Heart right ventricle (tissue), 16 donors: ENCODE results near the gene PCDH17. TPM values are rescaled to one million over a fixed set of nuclear protein-coding genes. Genes with fewer than 3 reads are reported as not detected.
A peak's percentile ranks its signal among the peaks of the same experiment; 100 is the strongest.

ENCODE experiments used
- ATAC-seq, 8 donors: fragments of 200-7000 bp; cut with Tn5 transposase; one replicate each; pipeline ENCODE4 v1.9.1; 2020; ENCODE audit warnings: mild to moderate bottlenecking in 8 of 8, moderate library complexity in 8 of 8, moderate number of reproducible peaks in 1 of 8
- DNase-seq, 2 donors: peaks; one replicate each; pipeline ENCODE4 v3.0.0-alpha.2; 2020
- H3K27ac ChIP-seq, 10 donors: fragments of 200-600 bp; sonication (generic) in 2 of 10; one replicate each; pipeline versions ENCODE4 v1.5.0 to v1.8.0; 2020 to 2022; ENCODE audit warnings: mild to moderate bottlenecking in 3 of 10
- H3K27me3 ChIP-seq, 7 donors: fragments of 200-600 bp; one replicate each; pipeline ENCODE4 v1.8.0; 2021 to 2022; ENCODE audit warnings: mild to moderate bottlenecking in 2 of 7
- H3K36me3 ChIP-seq, 9 donors: fragments of 200-600 bp; sonication (generic) in 1 of 9; one replicate each; pipeline versions ENCODE4 v1.5.0 to v1.8.0; 2020 to 2022; ENCODE audit warnings: mild to moderate bottlenecking in 2 of 9
- H3K4me1 ChIP-seq, 9 donors: fragments of 200-600 bp; sonication (generic) in 1 of 9; one replicate each; pipeline versions ENCODE4 v1.5.0 to v1.8.0; 2020 to 2022; ENCODE audit warnings: mild to moderate bottlenecking in 4 of 9
- H3K4me3 ChIP-seq, 10 donors: fragments of 200-600 bp; sonication (generic) in 2 of 10; one replicate each; pipeline versions ENCODE4 v1.5.0 to v1.8.0; 2020 to 2022; ENCODE audit warnings: mild to moderate bottlenecking in 7 of 10, moderate library complexity in 2 of 10
- H3K9me3 ChIP-seq, 11 donors: fragments of 200-600 bp in 10 of 11; sonication (generic) in 2 of 11; one replicate each; pipeline versions ENCODE4 v1.5.0 to v1.8.0; 2013 to 2022; ENCODE audit warnings: mild to moderate bottlenecking in 2 of 11, control low read depth in 1 of 11, moderate library complexity in 1 of 11
- WGBS, 2 donors: extraction: QIAGEN DNeasy Blood & Tissue Kit; methylation state at CpG; one replicate each; pipeline ENCODE4 v1.1.7; 2013; ENCODE audit warnings: inconsistent platforms in 1 of 2; 5-methylcytosine and 5-hydroxymethylcytosine counted together
- intact Hi-C, 10 donors: fragments of 100-400 bp; cut with DNase I; formaldehyde crosslinking; loops; one replicate each; pipeline versions ENCODE4 v1.11.1 to v1.14.2; 2022
- polyA plus RNA-seq, 2 donors: library from polyadenylated mRNA; stranded (reverse); fragments of 200-250 nt; gene quantifications; one replicate each; pipeline ENCODE4 v1.2.3, GENCODE V29; 2013
- total RNA-seq, 10 donors: library from RNA; stranded (reverse); fragmentation: NEBNext Ultra II Directional in 3 of 10; extraction: Animal tissue kit (Norgen Biotek cat#: 25700) in 3 of 10; gene quantifications; one replicate each; pipeline versions ENCODE4 v1.2.1 to v1.2.4, GENCODE V29; 2021 to 2023
- TF ChIP-seq, protein P1 (sequence below), 9 donors: fragments of 200-600 bp; sonication (generic) in 2 of 9; IDR thresholded peaks; one replicate each; pipeline versions ENCODE4 v1.5.0 to v1.8.0; 2021 to 2022; ENCODE audit warnings: antibody characterized with exemption in 9 of 9, mild to moderate bottlenecking in 5 of 9, moderate library complexity in 1 of 9
- donor health status: Arrhythmogenic right ventricular cardiomyopathy.
- donor health status: ischemic (EF 13 %, LVEDD 7.1; RV severe dilation, severe dysfunction).
- donor health status: healthy with polysubstance abuse.
- donor health status: DM: no; HTN: yes; CAD: no.
- donor health status: DM: no; HTN: no; CAD: no.
- donor health status: ischemic (EF 25% LVEDD 6.9; RV normal size, moderate dysfunction).
- donor health status: ischemic (EF 25% LVEDD 5.7; RV mildly dilated, moderate dysfunction).
- donor health status: healthy.
- donor health status: DM: yes; HTN: yes; CAD: no.
- donor health status: Ischemic cardiomyopathy.
- donor health status: ischemic (EF 35%, LVEDD 5.7; RV mildly dilated, moderate dysfunction).
- donor health status: nonischemic (EF 11% LVEDD 7.7; RV severe dilation, severe dysfunction).
- donor health status: DM: yes; HTN: yes; CAD: no.
- donor health status: PGD.
- donor health status: ischemic (EF 29% LVEDD 5.4; RV normal size, mild dysfunction).
- donor health status: nonischemic (EF 23%, LVEDD 6.1; RV moderate dilation, normal function).

The PCDH17 gene
- total and polyA plus RNA-seq, 12 donors = 0.88 to 14.3 (median 3.3) TPM

DNA sequence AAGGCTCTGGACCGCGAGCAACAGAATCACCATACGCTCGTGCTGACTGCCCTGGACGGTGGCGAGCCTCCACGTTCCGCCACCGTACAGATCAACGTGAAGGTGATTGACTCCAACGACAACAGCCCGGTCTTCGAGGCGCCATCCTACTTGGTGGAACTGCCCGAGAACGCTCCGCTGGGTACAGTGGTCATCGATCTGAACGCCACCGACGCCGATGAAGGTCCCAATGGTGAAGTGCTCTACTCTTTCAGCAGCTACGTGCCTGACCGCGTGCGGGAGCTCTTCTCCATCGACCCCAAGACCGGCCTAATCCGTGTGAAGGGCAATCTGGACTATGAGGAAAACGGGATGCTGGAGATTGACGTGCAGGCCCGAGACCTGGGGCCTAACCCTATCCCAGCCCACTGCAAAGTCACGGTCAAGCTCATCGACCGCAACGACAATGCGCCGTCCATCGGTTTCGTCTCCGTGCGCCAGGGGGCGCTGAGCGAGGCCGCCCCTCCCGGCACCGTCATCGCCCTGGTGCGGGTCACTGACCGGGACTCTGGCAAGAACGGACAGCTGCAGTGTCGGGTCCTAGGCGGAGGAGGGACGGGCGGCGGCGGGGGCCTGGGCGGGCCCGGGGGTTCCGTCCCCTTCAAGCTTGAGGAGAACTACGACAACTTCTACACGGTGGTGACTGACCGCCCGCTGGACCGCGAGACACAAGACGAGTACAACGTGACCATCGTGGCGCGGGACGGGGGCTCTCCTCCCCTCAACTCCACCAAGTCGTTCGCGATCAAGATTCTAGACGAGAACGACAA lies 1.8 kb downstream of the PCDH17 start:
- ATAC-seq = peak; percentile 64 to 76 (median 72)
- 5 to 6% methylated on average over 77 of the region's 77 CpGs for WGBS, 2 donors
- peaks cover 0 to 46% (median 27%) of the 10 kb centered on the region in 9 donors for H3K4me1 ChIP-seq

DNA sequence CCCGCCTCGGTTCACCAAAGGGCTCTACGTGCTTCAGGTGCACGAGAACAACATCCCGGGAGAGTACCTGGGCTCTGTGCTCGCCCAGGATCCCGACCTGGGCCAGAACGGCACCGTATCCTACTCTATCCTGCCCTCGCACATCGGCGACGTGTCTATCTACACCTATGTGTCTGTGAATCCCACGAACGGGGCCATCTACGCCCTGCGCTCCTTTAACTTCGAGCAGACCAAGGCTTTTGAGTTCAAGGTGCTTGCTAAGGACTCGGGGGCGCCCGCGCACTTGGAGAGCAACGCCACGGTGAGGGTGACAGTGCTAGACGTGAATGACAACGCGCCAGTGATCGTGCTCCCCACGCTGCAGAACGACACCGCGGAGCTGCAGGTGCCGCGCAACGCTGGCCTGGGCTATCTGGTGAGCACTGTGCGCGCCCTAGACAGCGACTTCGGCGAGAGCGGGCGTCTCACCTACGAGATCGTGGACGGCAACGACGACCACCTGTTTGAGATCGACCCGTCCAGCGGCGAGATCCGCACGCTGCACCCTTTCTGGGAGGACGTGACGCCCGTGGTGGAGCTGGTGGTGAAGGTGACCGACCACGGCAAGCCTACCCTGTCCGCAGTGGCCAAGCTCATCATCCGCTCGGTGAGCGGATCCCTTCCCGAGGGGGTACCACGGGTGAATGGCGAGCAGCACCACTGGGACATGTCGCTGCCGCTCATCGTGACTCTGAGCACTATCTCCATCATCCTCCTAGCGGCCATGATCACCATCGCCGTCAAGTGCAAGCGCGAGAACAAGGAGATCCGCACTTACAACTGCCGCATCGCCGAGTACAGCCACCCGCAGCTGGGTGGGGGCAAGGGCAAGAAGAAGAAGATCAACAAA lies 2.6 kb downstream of the PCDH17 start:
- TF ChIP-seq, protein P1, sequence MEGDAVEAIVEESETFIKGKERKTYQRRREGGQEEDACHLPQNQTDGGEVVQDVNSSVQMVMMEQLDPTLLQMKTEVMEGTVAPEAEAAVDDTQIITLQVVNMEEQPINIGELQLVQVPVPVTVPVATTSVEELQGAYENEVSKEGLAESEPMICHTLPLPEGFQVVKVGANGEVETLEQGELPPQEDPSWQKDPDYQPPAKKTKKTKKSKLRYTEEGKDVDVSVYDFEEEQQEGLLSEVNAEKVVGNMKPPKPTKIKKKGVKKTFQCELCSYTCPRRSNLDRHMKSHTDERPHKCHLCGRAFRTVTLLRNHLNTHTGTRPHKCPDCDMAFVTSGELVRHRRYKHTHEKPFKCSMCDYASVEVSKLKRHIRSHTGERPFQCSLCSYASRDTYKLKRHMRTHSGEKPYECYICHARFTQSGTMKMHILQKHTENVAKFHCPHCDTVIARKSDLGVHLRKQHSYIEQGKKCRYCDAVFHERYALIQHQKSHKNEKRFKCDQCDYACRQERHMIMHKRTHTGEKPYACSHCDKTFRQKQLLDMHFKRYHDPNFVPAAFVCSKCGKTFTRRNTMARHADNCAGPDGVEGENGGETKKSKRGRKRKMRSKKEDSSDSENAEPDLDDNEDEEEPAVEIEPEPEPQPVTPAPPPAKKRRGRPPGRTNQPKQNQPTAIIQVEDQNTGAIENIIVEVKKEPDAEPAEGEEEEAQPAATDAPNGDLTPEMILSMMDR (IDR thresholded peaks at IDR 0.05) = peak in 2 of 9 donors; percentile 22 to 27
- H3K36me3 ChIP-seq = no peaks in the 10 kb centered on the region
- peak overlapping the region in 9 of 10 donors; percentile 12 to 87 (median 71) for H3K27ac ChIP-seq
- peaks cover 0 to 69% (median 26%) of the 10 kb centered on the region in 7 donors for H3K27me3 ChIP-seq
- peak overlapping the region; percentile 32 to 77 (median 64) for H3K4me3 ChIP-seq
- no peaks in the 10 kb centered on the region for H3K9me3 ChIP-seq
- intact Hi-C loops = loop anchor here in 3 of 10 donors (2.0 to 10.0 kb wide), 4 partner anchors 78 to 1687 kb away; no protein-coding TSS in a partner anchor
- 4% methylated on average over 78 of the region's 78 CpGs for WGBS, 2 donors
- peaks cover 0 to 52% (median 27%) of the 10 kb centered on the region in 9 donors for H3K4me1 ChIP-seq
- DNase-seq = peak; percentile 20
- peak in 2 of 8 donors; percentile 3 to 19 for ATAC-seq

More for the DNA sequence above, 1.8 kb downstream of the PCDH17 start:
- H3K27ac ChIP-seq = peak overlapping the region in 9 of 10 donors; percentile 12 to 87 (median 74)
- H3K4me3 ChIP-seq = peak overlapping the region; percentile 32 to 77 (median 64)
- H3K27me3 ChIP-seq = peaks cover 0 to 78% (median 26%) of the 10 kb centered on the region in 7 donors
- H3K36me3 ChIP-seq = no peaks in the 10 kb centered on the region
- intact Hi-C loops = loop anchor here in 3 of 10 donors (2.0 to 10.0 kb wide), 4 partner anchors 79 to 1687 kb away; no protein-coding TSS in a partner anchor
- peak; percentile 81 to 83 for DNase-seq
- H3K9me3 ChIP-seq = no peaks in the 10 kb centered on the region
- TF ChIP-seq, protein P1 (IDR thresholded peaks at IDR 0.05) = peak; percentile 57 to 80 (median 67)

DNA sequence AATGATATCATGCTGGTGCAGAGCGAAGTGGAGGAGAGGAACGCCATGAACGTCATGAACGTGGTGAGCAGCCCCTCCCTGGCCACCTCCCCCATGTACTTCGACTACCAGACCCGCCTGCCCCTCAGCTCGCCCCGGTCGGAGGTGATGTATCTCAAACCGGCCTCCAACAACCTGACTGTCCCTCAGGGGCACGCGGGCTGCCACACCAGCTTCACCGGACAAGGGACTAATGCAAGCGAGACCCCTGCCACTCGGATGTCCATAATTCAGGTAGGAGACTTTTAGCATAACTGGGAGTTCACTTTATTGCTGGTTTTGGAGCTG lies 3.3 kb downstream of the PCDH17 start:
- Histone ChIP-seq H3K4me1 (peaks cover 0 to 47% (median 22%) of the 10 kb centered on the region in 9 donors), H3K27ac (peak overlapping the region in 8 of 10 donors; percentile 12 to 87 (median 76)), H3K27me3 (peaks cover 0 to 63% (median 26%) of the 10 kb centered on the region in 7 donors)

More for the DNA sequence above, 3.3 kb downstream of the PCDH17 start:
- Histone ChIP-seq H3K36me3 (no peaks in the 10 kb centered on the region), H3K4me3 (peak overlapping the region; percentile 32 to 77 (median 64)), H3K9me3 (no peaks in the 10 kb centered on the region)
- ATAC-seq = no peak
- WGBS, 2 donors = 4 to 6% methylated on average over 15 of the region's 15 CpGs
- TF ChIP-seq, protein P1 (IDR thresholded peaks at IDR 0.05) = no peak
- intact Hi-C loops = loop anchor here in 2 of 10 donors (5.0 to 10.0 kb wide), 2 partner anchors 77 to 80 kb away; no protein-coding TSS in a partner anchor
- DNase-seq = peak; percentile 19 to 20
